Ishikawa (cell line): ENCODE data around the gene RABGAP1L.

Experiments
- CEBPB ChIP-seq: IDR thresholded peaks from 2 replicates; pipeline ENCODE4 v1.6.1; 2012
- EP300 ChIP-seq: IDR thresholded peaks from 2 replicates; pipeline ENCODE4 v1.6.1; 2012; ENCODE audit warnings: borderline replicate concordance
- FOXM1 ChIP-seq: IDR thresholded peaks from 2 replicates; pipeline ENCODE4 v1.6.1; 2012; ENCODE audit warnings: low read depth, borderline replicate concordance
- MAX ChIP-seq: IDR thresholded peaks from 2 replicates; pipeline ENCODE4 v1.6.1; 2012
- RAD21 ChIP-seq: IDR thresholded peaks from 2 replicates; pipeline ENCODE4 v1.6.1; 2012; ENCODE audit warnings: low read depth
- REST ChIP-seq: IDR thresholded peaks from 2 replicates; pipeline ENCODE4 v1.6.1; 2012; ENCODE audit warnings: low read depth, mild to moderate bottlenecking
- TAF1 ChIP-seq: IDR thresholded peaks from 2 replicates; pipeline ENCODE4 v1.6.1; 2012; ENCODE audit warnings: low read depth, mild to moderate bottlenecking
- TEAD4 ChIP-seq: IDR thresholded peaks from 2 replicates; pipeline ENCODE4 v1.6.1; 2012
- USF1 ChIP-seq: IDR thresholded peaks from 2 replicates; pipeline ENCODE4 v1.6.1; 2012
- YY1 ChIP-seq: IDR thresholded peaks from 2 replicates; pipeline ENCODE4 v1.6.1; 2012; ENCODE audit warnings: low read depth
- ZBTB7A ChIP-seq: IDR thresholded peaks from 2 replicates; pipeline ENCODE4 v1.6.1; 2012; ENCODE audit warnings: low read depth

- TF ChIP-seq YY1 (no peak), EP300 (no peak), RAD21 (no peak), FOXM1 (no peak), TAF1 (no peak), REST (no peak), ZBTB7A (no peak), MAX (no peak), USF1 (no peak), TEAD4 (no peak), CEBPB (no peak)
Measured at GRCh38 chr1:174809755-174810280, 650.5 kb downstream of the RABGAP1L start.
